ENCODE results near the gene SLC66A1.

GRCh38 chr1:19374083-19374801 is 62.1 kb downstream of the SLC66A1 start:
- TF ChIP-seq CTCF (conservative IDR thresholded peaks at IDR 0.05; ENCODE audit: low read length) (peak; percentile 48), EZH2phosphoT487 (IDR thresholded peaks at IDR 0.05; ENCODE audit: borderline replicate concordance) (no peak)

All from Loucy (cell line).